CD4-positive, alpha-beta T cell treated with Interleukin-4 for 1 hour (primary cell): ENCODE measurements around the gene NIPSNAP2.
"Not testable (repeated sequence)": the region's sequence is repeated elsewhere in the genome, so short reads cannot be mapped to it uniquely, and the experiment has no call there.

ENCODE experiments used
- DNase-seq, 2 donors: peaks; one replicate each; pipeline ENCODE4 v3.0.0-alpha.2; 2020 to 2022

NIPSNAP2 gene

GRCh38 chr7:55977831-55978230, 13.4 kb downstream of the NIPSNAP2 start:
- DNase-seq: no peak

GRCh38 chr7:55980266-55980665, 15.9 kb downstream of the NIPSNAP2 start:
- DNase-seq: no peak

- DNase-seq: no peak
These were observed 19.2 kb downstream of the NIPSNAP2 start for GRCh38 chr7:55983537-55983936.

GRCh38 chr7:55992346-55992745, 28.0 kb downstream of the NIPSNAP2 start:
- DNase-seq: no peak

- DNase-seq: no peak
These were observed 32.6 kb downstream of the NIPSNAP2 start for GRCh38 chr7:55996856-55997500.

GRCh38 chr7:56003749-56004148, 39.4 kb downstream of the NIPSNAP2 start:
- no peak for DNase-seq

GRCh38 chr7:56007167-56007652, 42.8 kb downstream of the NIPSNAP2 start:
- no peak for DNase-seq

GRCh38 chr7:56007891-56008290, 43.5 kb downstream of the NIPSNAP2 start:
- DNase-seq: no peak

- no peak for DNase-seq
These were observed 45.3 kb downstream of the NIPSNAP2 start for GRCh38 chr7:56009695-56010094.

- DNase-seq: not testable (repeated sequence)
These were observed 52.6 kb downstream of the NIPSNAP2 start for GRCh38 chr7:56017015-56017414.

GRCh38 chr7:56019501-56019900, 55.1 kb downstream of the NIPSNAP2 start:
- DNase-seq: no peak

GRCh38 chr7:56023500-56023899, 59.1 kb downstream of the NIPSNAP2 start:
- no peak for DNase-seq

- no peak for DNase-seq
These were observed 62.2 kb downstream of the NIPSNAP2 start for GRCh38 chr7:56026538-56026937.

GRCh38 chr7:56028942-56029630, 64.7 kb downstream of the NIPSNAP2 start:
- no peak for DNase-seq

- no peak for DNase-seq
These were observed 66.0 kb downstream of the NIPSNAP2 start for GRCh38 chr7:56030340-56030739.

- DNase-seq: not testable (repeated sequence)
These were observed 67.2 kb downstream of the NIPSNAP2 start for GRCh38 chr7:56031556-56031955.

- DNase-seq: not testable (repeated sequence)
These were observed 68.2 kb downstream of the NIPSNAP2 start for GRCh38 chr7:56032578-56032977.

- peak; percentile 76 for DNase-seq
These were observed 69.5 kb downstream of the NIPSNAP2 start for GRCh38 chr7:56033671-56034432.

- DNase-seq: no peak
These were observed 76.3 kb downstream of the NIPSNAP2 start for GRCh38 chr7:56040730-56041129.

- not testable (repeated sequence) for DNase-seq
These were observed 81.4 kb downstream of the NIPSNAP2 start for GRCh38 chr7:56045758-56046157.

GRCh38 chr7:56046721-56047445, 82.5 kb downstream of the NIPSNAP2 start:
- DNase-seq: no peak

GRCh38 chr7:56047446-56048116, 83.2 kb downstream of the NIPSNAP2 start:
- DNase-seq: not testable (repeated sequence)
